ENCODE measurements around the gene HSF4. TPM values are rescaled to one million over a fixed set of nuclear protein-coding genes. Genes with fewer than 3 reads are reported as not detected.

Gene HSF4
- total RNA-seq, 1 donor = 5.8 TPM

- no peaks in the 10 kb centered on the region for H4K20me1 ChIP-seq (ENCODE audit: insufficient read depth, low read length)
- no peak for DNase-seq (ENCODE audit: insufficient read length, low spot score, missing footprints)
- no peaks in the 10 kb centered on the region for H3K79me2 ChIP-seq (ENCODE audit: insufficient read depth, low read length)
- H3K27me3 ChIP-seq (ENCODE audit: insufficient read depth, low read length) = no peaks in the 10 kb centered on the region
- H2AFZ ChIP-seq (ENCODE audit: low read length) = no peak overlapping the region
- no peak overlapping the region for H3K4me3 ChIP-seq (ENCODE audit: insufficient read depth, low read length)
- H3K27ac ChIP-seq (ENCODE audit: low read depth, low read length) = no peak overlapping the region
- H3K9me3 ChIP-seq (ENCODE audit: low read depth, low read length) = no peaks in the 10 kb centered on the region
- H3K36me3 ChIP-seq (ENCODE audit: insufficient read depth, low read length) = no peaks in the 10 kb centered on the region
- H3K4me1 ChIP-seq (ENCODE audit: insufficient read depth, low read length) = no peaks in the 10 kb centered on the region
- TF ChIP-seq CTCF (IDR thresholded peaks at IDR 0.05; ENCODE audit: extremely low read depth, low read depth, low read length) = no peak
- H3K4me2 ChIP-seq (ENCODE audit: insufficient read depth, low read length) = no peak overlapping the region
Measured at GRCh38 chr16:67208154-67208896, 43.8 kb downstream of the HSF4 start.

- no peak for DNase-seq (ENCODE audit: insufficient read length, low spot score, missing footprints)
- Histone ChIP-seq H3K4me3 (ENCODE audit: insufficient read depth, low read length) (no peak overlapping the region), H3K27me3 (ENCODE audit: insufficient read depth, low read length) (no peaks in the 10 kb centered on the region), H3K27ac (ENCODE audit: low read depth, low read length) (no peak overlapping the region), H3K9me3 (ENCODE audit: low read depth, low read length) (no peaks in the 10 kb centered on the region), H3K4me2 (ENCODE audit: insufficient read depth, low read length) (no peak overlapping the region), H4K20me1 (ENCODE audit: insufficient read depth, low read length) (peaks cover 2% of the 10 kb centered on the region), H2AFZ (ENCODE audit: low read length) (no peak overlapping the region), H3K36me3 (ENCODE audit: insufficient read depth, low read length) (no peaks in the 10 kb centered on the region), H3K4me1 (ENCODE audit: insufficient read depth, low read length) (no peaks in the 10 kb centered on the region), H3K79me2 (ENCODE audit: insufficient read depth, low read length) (no peaks in the 10 kb centered on the region)
- TF ChIP-seq CTCF (IDR thresholded peaks at IDR 0.05; ENCODE audit: extremely low read depth, low read depth, low read length) = no peak
Measured at GRCh38 chr16:67209565-67209964, 45.0 kb downstream of the HSF4 start.

DNA sequence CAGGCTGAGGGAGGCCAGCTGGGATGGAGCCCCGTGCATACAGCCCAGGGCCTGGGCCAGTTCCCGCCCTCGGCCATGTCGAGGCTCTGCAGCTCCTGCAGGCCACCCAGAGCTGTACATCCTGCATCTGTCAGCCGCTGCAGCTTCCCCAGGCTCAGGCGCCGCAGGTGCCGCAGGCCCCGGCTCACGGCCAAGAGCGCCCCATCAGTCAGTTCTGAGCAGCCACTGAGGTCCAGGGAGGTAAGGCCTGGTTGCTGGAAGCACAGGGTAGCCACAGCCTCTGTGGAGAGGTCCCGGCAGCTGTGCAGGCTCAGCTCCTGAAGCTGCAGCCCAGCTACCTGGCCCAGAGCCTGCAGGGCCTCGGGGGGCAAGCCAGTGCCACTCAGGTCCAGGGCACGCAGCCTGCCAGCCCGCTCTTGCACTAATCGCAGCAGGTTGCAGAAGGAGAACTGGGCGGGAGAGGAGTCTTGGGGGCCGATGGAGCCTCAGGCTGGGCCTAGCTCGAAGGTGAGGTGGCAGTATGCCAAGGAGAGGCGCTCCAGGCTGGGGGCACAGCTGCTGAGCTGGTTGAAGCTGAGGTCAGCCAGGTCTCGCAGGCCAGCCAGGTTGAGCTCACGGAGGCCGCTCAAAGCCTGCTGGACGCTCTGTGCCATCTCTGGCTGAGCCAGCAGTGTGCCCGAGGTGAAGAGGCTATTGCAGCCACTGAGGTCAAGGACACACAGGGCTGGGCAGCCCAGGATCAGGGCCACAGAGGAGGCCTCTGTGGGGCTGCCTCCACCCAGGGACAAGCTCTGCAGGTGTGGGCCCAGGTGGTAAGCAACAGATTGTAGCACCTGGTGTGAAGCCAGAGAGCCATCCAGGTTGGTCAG lies 45.8 kb downstream of the HSF4 start:
- Histone ChIP-seq H3K27me3 (ENCODE audit: insufficient read depth, low read length) (no peaks in the 10 kb centered on the region), H4K20me1 (ENCODE audit: insufficient read depth, low read length) (peaks cover 2% of the 10 kb centered on the region), H3K4me3 (ENCODE audit: insufficient read depth, low read length) (no peak overlapping the region), H2AFZ (ENCODE audit: low read length) (no peak overlapping the region), H3K4me2 (ENCODE audit: insufficient read depth, low read length) (no peak overlapping the region), H3K9me3 (ENCODE audit: low read depth, low read length) (no peaks in the 10 kb centered on the region), H3K27ac (ENCODE audit: low read depth, low read length) (no peak overlapping the region), H3K4me1 (ENCODE audit: insufficient read depth, low read length) (no peaks in the 10 kb centered on the region), H3K79me2 (ENCODE audit: insufficient read depth, low read length) (no peaks in the 10 kb centered on the region), H3K36me3 (ENCODE audit: insufficient read depth, low read length) (no peaks in the 10 kb centered on the region)
- DNase-seq (ENCODE audit: insufficient read length, low spot score, missing footprints) = no peak
- no peak for TF ChIP-seq CTCF (IDR thresholded peaks at IDR 0.05; ENCODE audit: extremely low read depth, low read depth, low read length)

GRCh38 chr16:67211674-67212073 lies 47.1 kb downstream of the HSF4 start:
- H3K79me2 ChIP-seq (ENCODE audit: insufficient read depth, low read length) = no peaks in the 10 kb centered on the region
- no peak overlapping the region for H3K4me2 ChIP-seq (ENCODE audit: insufficient read depth, low read length)
- no peaks in the 10 kb centered on the region for H3K36me3 ChIP-seq (ENCODE audit: insufficient read depth, low read length)
- H4K20me1 ChIP-seq (ENCODE audit: insufficient read depth, low read length) = peaks cover 2% of the 10 kb centered on the region
- no peaks in the 10 kb centered on the region for H3K27me3 ChIP-seq (ENCODE audit: insufficient read depth, low read length)
- H3K9me3 ChIP-seq (ENCODE audit: low read depth, low read length) = no peaks in the 10 kb centered on the region
- TF ChIP-seq CTCF (IDR thresholded peaks at IDR 0.05; ENCODE audit: extremely low read depth, low read depth, low read length) = no peak
- no peak overlapping the region for H2AFZ ChIP-seq (ENCODE audit: low read length)
- DNase-seq (ENCODE audit: insufficient read length, low spot score, missing footprints) = no peak
- H3K4me3 ChIP-seq (ENCODE audit: insufficient read depth, low read length) = no peak overlapping the region
- H3K4me1 ChIP-seq (ENCODE audit: insufficient read depth, low read length) = no peaks in the 10 kb centered on the region
- no peak overlapping the region for H3K27ac ChIP-seq (ENCODE audit: low read depth, low read length)

Data from osteoblast (primary cell).